GM12872 (cell line): ENCODE measurements around the gene ZNF586.

Source experiments
- CTCF ChIP-seq: IDR thresholded peaks from 3 replicates; pipeline ENCODE4 v1.5.1; 2011; ENCODE audit warnings: low read depth, mild to moderate bottlenecking, low read length, moderate library complexity; ENCODE audit not compliant: insufficient read depth

ZNF586 gene

GRCh38 chr19:57778336-57778735, 8.9 kb downstream of the ZNF586 start:
- no peak for TF ChIP-seq CTCF

GRCh38 chr19:57779220-57779845, 9.9 kb downstream of the ZNF586 start:
- TF ChIP-seq CTCF = no peak

- TF ChIP-seq CTCF = no peak
Measured at GRCh38 chr19:57786286-57786685, 16.8 kb downstream of the ZNF586 start.

GRCh38 chr19:57786906-57787305, 17.4 kb downstream of the ZNF586 start:
- TF ChIP-seq CTCF = no peak

- no peak for TF ChIP-seq CTCF
Measured at GRCh38 chr19:57788114-57788692, 18.7 kb downstream of the ZNF586 start.

GRCh38 chr19:57789288-57789687, 19.8 kb downstream of the ZNF586 start:
- TF ChIP-seq CTCF = no peak

GRCh38 chr19:57800696-57801095, 31.2 kb downstream of the ZNF586 start:
- no peak for TF ChIP-seq CTCF

GRCh38 chr19:57802269-57802668, 32.8 kb downstream of the ZNF586 start:
- no peak for TF ChIP-seq CTCF
